Activated CD4-positive, alpha-beta T cell treated with anti-CD3 and anti-CD28 coated beads, Interleukin-2, amount 10 ng/mL, durations not matched to agents 24 days and 14 days (primary cell): ENCODE data around the gene KMT2D. TPM values are rescaled to one million over a fixed set of nuclear protein-coding genes. Genes with fewer than 3 reads are reported as not detected.
A peak's percentile ranks its signal among the peaks of the same experiment; 100 is the strongest.

ENCODE experiments used
- DNase-seq: peaks from one replicate; pipeline ENCODE4 v3.0.0; 2022
- H3K27ac Mint-ChIP-seq: one replicate; pipeline ENCODE4 v1.8.0; 2022; ENCODE audit warnings: mild to moderate bottlenecking, mixed read lengths
- H3K27me3 Mint-ChIP-seq: one replicate; pipeline ENCODE4 v1.8.0; 2022; ENCODE audit warnings: mixed read lengths
- H3K36me3 Mint-ChIP-seq: one replicate; pipeline ENCODE4 v1.8.0; 2022; ENCODE audit warnings: low read depth, mild to moderate bottlenecking, mixed read lengths
- H3K4me1 Mint-ChIP-seq: one replicate; pipeline ENCODE4 v1.8.0; 2021; ENCODE audit warnings: mixed read lengths
- H3K4me3 Mint-ChIP-seq: one replicate; pipeline ENCODE4 v1.8.0; 2022; ENCODE audit warnings: mild to moderate bottlenecking, moderate library complexity, mixed read lengths
- H3K9me3 Mint-ChIP-seq: one replicate; pipeline ENCODE4 v1.8.0; 2021; ENCODE audit warnings: mixed read lengths
- intact Hi-C: fragments of 100-400 bp; cut with micrococcal nuclease; formaldehyde crosslinking; loops from one replicate; pipeline ENCODE4 v1.15.1; 2023
- total RNA-seq: library from RNA; stranded (reverse); gene quantifications from 2 replicates; pipeline ENCODE4 v1.2.3, GENCODE V29; 2022

KMT2D gene
- total RNA-seq, 1 donor from 2014 or later: 101 TPM

DNA sequence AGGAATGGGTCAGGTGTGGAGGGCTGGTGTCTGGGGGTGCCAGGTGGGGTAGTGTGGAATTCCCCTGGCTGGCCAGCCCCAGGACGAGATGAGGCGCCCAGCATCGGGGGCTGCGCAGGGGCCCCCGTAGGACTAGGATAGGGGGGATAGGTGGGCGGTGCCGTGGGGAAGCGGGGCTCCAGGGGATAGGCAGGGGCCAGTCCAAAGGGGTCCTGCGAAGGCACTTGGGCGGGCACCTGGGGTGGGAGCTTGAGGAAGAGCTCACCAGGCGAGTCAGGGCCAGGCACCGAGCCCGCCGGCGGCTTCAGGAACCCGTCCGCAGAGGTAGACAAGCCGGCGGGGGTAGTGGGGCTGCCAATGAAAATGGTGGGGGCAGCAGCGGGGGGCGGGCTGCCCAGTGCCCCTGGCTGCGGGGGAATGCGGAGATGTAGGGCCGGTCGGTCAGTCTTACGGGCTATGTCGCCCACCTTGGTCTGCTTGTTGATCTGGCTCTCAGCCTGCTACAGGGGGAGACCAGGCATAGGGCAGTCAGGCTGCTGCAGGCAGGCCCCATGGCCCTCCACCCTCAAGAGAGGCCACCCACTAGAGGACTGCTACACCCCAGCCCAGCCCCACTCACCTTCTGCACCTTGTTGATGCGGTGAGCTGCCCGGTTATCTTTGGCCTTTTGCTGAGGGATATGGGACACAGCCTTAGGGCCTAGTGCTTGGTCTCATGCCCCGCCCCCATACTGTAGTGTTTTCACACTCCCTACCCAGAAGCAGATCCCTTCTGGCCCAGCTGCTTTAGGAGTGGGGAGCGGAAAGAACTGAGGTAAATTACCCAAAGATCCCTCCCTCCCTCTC, 19.3 kb downstream of the KMT2D start:
- Mint-ChIP-seq H3K9me3 (no peaks in the 10 kb centered on the region), H3K4me1 (no peaks in the 10 kb centered on the region), H3K4me3 (no peak overlapping the region), H3K27ac (no peak overlapping the region), H3K36me3 (peaks cover 69% of the 10 kb centered on the region), H3K27me3 (no peaks in the 10 kb centered on the region)
- intact Hi-C loops: no loop called here
- DNase-seq: no peak

DNA sequence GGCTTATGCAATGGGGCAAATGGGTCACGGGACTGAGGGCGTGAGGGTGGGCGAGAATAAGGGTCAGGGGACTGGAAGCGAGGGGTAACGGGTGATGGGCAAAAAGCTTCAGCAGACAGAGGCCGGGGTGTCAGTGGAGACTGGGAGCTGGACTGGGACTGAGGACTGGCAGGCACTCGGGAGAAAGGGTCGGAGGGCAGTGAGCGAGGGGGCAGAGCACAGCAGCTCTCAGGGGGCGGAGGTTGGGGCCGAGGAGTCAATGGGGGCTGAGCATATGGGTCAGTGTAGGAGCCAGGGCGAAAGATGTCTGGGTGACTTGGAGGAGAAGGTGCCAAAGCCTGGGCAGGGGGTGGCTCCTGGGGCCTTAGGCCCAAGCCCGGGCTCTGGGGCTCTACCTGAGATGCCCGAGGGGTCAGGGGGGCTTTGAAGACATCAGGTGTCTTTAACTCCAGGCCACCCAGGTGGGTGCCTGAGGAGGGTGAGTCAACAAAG, 20.2 kb downstream of the KMT2D start:
- Mint-ChIP-seq H3K9me3 (no peaks in the 10 kb centered on the region), H3K4me1 (no peaks in the 10 kb centered on the region), H3K36me3 (peaks cover 60% of the 10 kb centered on the region), H3K27me3 (no peaks in the 10 kb centered on the region), H3K27ac (no peak overlapping the region), H3K4me3 (no peak overlapping the region)
- DNase-seq: no peak
- intact Hi-C loops: no loop called here

DNA sequence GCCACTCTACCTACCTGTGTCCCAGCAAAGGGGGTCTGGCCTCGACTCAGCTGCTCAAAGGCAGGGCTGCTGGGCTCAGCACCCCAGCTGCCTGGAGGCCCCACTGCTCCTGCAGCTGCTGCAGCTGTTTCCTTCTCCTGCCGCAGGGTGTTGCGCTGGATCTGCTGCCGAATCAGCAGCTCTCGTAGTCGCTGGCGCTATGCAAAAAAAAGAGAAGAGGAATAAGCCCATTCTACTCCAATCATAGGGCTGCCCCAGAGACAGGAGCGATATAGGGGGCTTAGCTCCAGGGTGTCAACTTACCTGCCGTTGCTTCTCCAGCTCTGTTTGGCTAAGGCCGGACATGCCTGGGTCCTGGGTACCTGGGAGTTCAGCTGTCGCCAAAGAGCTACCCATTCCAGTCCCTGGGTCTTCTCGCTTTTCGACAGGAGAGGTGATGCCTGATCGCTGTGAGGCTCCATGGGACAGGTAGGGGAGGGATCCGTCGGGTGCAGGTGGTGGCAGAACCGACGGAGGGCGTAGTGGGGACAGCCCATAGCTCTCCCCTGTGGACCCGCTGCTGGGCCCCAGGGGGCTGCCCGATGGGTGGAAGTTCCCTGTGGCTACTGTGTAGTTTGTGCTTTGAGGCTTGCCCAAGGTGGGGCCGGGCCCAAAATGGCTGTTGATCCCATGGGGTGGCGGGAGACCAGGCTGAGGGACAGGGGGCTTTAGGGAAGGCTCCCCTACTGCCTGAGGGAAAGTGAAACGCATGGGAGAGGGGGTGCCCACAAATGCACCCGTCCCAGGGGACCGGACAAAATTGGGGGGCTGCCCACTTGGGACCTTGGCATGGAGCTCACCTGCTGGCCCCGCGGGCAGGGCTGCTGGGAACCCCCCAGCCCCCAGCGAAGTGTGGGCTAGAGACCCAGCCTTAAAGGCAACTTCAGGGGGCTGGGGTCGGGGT, 20.9 kb downstream of the KMT2D start:
- Mint-ChIP-seq H3K4me3 (no peak overlapping the region), H3K36me3 (peaks cover 55% of the 10 kb centered on the region), H3K9me3 (no peaks in the 10 kb centered on the region), H3K4me1 (no peaks in the 10 kb centered on the region), H3K27me3 (no peaks in the 10 kb centered on the region), H3K27ac (no peak overlapping the region)
- intact Hi-C loops: no loop called here
- DNase-seq: no peak

DNA sequence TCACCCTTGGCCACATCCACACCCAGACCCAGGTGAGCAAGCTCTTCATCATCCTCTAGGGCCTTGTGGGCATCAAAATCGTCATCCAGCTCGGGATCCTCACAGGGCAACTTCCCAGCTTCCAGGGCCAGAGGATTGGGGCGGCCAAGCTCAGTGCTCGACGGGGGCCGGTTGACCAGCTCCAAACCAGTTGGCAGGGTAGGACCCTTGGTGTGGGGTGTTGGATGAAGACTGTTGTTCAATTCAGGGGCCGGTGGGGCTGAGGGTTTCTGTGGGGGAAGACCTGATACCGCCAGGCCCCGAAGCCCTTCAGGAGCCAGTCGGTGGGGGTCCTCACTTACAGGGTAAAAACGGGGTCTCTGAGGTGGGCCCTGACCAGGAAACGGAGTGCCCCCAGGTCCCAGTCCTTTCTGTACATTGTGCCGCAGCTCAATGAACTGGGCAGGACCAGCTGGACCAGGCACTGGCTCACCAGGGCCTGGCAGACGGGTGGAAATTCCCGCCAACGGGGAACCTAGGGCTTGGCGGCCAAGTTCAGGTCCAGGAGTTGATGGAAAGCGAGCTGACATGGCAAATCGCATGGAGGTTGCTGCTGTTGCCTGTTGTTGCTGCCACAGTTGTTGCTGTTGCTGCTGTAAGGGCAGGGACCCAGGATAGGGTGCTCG, 22.2 kb downstream of the KMT2D start:
- no peak for DNase-seq
- Mint-ChIP-seq H3K27me3 (no peaks in the 10 kb centered on the region), H3K4me1 (no peaks in the 10 kb centered on the region), H3K4me3 (no peak overlapping the region), H3K9me3 (no peaks in the 10 kb centered on the region), H3K36me3 (peaks cover 51% of the 10 kb centered on the region), H3K27ac (no peak overlapping the region)
- intact Hi-C loops: no loop called here

DNA sequence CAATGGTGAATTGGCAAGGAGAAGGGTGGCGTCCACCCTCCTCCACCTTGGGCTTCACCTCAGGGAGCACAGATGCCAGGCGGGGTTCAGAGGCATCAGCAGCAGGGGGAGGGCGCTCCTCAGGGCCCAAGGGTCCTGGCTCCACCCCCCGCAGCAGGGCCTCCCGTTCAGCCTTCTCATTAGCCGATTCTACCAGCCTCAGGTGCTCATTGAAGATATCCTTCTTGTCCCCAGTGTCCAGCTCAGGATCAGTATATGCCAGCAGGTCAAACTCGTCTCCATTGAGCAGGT, 22.7 kb downstream of the KMT2D start:
- H3K4me1 Mint-ChIP-seq: no peaks in the 10 kb centered on the region
- no peak overlapping the region for H3K4me3 Mint-ChIP-seq
- intact Hi-C loops: no loop called here
- no peaks in the 10 kb centered on the region for H3K9me3 Mint-ChIP-seq
- H3K27ac Mint-ChIP-seq: no peak overlapping the region
- H3K27me3 Mint-ChIP-seq: no peaks in the 10 kb centered on the region
- H3K36me3 Mint-ChIP-seq: peaks cover 48% of the 10 kb centered on the region
- no peak for DNase-seq

DNA sequence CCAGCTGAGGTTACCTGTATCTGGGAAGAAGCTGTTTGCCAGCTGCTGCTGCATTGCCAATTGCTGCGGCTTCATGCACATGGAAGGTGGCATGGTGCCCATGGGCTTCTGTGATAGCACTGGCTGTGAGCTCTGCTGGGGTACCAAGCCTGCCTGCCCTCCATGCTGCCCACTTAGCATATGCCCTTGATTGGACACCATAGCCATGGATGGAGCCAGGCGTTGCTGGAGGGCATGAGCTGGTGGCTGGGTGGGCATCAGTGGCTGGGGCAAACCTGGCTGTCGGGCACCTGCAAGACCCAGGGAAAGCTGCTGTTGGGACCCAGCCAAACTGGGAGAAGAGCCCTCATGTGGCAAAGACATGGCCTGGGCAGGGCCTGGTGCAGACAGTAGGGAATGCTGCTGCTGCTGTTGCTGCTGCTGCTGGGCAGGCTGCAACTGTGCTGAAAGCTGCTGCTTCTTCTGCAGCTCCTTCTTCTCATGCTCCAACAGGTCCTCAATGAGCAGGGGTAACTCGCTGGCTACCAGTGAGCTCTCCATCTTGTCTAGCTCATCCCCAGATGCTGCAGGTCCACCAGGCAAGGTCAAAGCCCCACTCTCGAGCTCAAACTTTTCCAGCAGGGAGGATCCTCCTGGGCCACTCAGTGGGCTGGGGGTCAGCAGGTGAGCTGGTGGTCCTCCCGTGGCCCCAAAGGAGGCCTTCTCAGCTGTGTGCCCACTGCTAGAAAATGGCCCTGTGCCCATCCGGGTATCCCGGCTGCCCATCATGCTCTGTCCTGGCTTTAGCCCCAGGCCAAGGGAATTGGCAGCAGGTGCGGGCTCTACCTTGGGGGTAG, 23.3 kb downstream of the KMT2D start:
- H3K27me3 Mint-ChIP-seq: no peaks in the 10 kb centered on the region
- intact Hi-C loops: no loop called here
- H3K4me3 Mint-ChIP-seq: no peak overlapping the region
- no peaks in the 10 kb centered on the region for H3K4me1 Mint-ChIP-seq
- H3K27ac Mint-ChIP-seq: no peak overlapping the region
- peaks cover 49% of the 10 kb centered on the region for H3K36me3 Mint-ChIP-seq
- no peak for DNase-seq
- no peaks in the 10 kb centered on the region for H3K9me3 Mint-ChIP-seq

DNA sequence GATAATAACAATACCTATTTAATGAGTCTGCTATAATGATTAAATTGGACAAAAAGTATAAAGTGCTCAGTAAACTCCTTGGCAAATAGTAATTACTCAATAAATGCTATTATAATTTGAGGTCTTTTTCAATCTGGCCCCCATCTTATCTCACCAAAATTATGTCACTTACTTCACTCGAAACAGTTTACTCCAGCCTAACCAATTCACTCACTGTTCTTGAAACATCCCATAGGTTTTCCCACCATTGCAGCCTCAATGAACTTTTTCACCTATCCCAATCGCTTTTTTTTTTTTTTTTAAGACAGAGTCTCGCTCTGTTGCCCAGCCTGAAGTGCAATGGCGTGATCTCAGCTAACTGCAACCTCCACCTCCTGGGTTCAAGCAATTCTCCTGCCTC, 24.6 kb downstream of the KMT2D start:
- Mint-ChIP-seq H3K36me3 (peaks cover 45% of the 10 kb centered on the region), H3K4me3 (no peak overlapping the region), H3K4me1 (no peaks in the 10 kb centered on the region), H3K27me3 (no peaks in the 10 kb centered on the region), H3K9me3 (no peaks in the 10 kb centered on the region), H3K27ac (no peak overlapping the region)
- intact Hi-C loops: no loop called here
- no peak for DNase-seq

DNA sequence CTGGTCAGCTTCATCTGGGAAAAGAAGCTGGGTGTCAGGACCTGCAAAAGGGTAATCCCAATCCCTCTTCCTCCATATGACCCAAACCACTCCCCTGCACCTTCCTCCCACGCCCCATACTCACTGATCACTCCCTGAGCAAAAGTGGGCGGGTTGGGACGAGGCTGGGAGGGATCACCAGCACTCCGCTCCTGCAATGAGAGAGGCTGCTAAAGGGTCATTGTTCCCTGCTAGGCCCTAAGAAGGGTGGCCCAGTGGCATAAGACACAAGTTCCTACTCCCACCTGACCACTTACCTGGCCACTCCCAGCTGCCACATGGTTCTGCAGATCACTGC, 26.3 kb downstream of the KMT2D start:
- Mint-ChIP-seq H3K9me3 (no peaks in the 10 kb centered on the region), H3K27me3 (no peaks in the 10 kb centered on the region), H3K36me3 (peaks cover 43% of the 10 kb centered on the region), H3K4me1 (no peaks in the 10 kb centered on the region), H3K27ac (no peak overlapping the region), H3K4me3 (no peak overlapping the region)
- no peak for DNase-seq
- intact Hi-C loops: no loop called here

DNA sequence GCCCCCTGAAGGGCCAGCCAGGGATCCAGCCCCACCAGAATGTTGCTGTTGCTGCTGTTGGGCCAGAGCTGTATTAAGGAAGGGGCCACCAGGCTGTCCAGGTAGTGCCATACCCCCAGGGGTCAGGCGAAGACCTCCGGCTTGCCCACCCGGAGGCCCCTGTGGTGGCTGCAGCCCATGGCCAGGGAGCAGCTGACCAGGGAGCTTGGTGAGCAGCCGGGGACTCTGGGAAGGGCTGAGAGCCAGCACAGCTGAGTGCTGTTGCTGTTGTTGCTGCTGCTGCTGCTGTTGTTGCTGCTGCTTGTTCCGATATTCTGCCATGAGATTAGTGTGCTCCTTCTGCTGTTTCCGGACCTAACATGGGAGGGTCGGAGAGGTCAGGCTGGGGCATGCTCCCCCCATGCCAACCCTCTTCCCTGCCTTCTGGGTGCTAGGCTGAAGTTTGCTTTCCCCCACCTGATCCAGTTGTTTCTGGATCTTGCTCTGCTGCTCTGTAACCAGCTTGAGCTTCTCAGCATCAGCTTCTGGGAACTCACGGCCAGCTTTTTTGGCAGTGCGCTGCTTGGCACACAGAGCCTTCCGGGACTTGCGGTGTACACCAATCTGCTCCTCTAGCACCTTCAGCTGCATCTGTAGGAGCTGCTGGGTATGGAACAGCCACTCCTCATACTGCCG, 26.8 kb downstream of the KMT2D start:
- intact Hi-C loops: no loop called here
- no peak overlapping the region for H3K27ac Mint-ChIP-seq
- no peaks in the 10 kb centered on the region for H3K4me1 Mint-ChIP-seq
- no peaks in the 10 kb centered on the region for H3K27me3 Mint-ChIP-seq
- no peak for DNase-seq
- H3K4me3 Mint-ChIP-seq: no peak overlapping the region
- H3K36me3 Mint-ChIP-seq: peaks cover 43% of the 10 kb centered on the region
- H3K9me3 Mint-ChIP-seq: no peaks in the 10 kb centered on the region

DNA sequence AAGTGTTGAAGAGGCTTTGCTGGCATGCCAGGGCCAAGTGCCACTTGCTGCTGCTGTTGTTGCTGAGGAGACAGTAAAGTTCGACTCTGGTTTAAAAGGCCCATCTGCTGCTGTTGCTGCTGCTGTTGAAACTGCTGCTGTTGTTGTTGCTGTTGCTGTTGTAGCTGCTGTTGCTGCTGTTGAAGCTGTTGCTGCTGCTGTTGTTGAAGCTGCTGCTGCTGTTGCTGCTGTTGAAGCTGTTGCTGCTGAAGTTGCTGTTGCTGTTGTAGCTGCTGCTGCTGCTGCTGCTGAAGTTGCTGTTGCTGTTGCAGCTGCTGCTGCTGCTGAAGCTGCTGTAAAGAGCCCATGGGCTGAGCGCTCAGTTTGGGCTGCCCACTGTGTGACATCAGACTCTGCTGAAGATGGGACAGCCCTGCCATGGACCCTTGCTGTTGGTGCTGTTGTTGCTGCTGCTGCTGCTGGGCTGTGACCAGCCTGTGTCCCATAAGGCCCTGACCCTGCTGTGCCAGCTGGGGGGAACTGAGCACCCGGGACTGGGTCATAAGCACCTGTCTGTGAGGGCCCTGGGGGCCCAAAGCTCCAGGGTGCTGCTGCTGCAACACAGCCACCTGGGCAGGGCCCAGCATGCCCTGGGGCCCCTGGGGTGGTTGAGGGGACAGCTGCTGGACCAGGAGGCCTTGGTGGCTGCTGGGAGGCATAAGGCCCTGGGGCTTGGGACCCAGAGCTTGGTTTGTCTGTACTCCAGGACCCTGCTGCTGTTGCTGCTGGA, 27.7 kb downstream of the KMT2D start:
- no peak for DNase-seq
- Mint-ChIP-seq H3K4me3 (no peak overlapping the region), H3K9me3 (no peaks in the 10 kb centered on the region), H3K36me3 (peaks cover 46% of the 10 kb centered on the region), H3K27me3 (no peaks in the 10 kb centered on the region), H3K4me1 (no peaks in the 10 kb centered on the region), H3K27ac (peak overlapping the region; percentile 11)
- intact Hi-C loops: no loop called here

DNA sequence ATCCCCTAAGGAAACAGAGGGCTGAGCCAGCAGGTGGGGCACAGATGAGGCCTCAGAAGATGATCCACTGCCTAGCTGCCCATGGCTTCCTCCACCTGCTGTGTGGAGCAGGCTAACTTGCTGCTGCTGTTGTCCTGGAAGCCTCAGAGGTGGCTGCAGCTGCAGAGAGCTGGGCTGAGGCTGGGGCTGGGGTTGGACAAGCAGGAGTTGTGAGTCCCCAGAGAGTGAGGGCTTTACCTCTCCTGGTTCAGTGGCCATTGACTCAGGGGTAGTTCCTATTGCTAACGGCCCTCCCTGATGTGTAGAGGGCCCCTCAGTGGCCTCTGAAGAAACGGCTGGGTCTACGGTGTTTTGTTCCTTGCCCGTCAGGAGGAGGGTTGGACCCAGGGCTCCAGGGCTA, 28.3 kb downstream of the KMT2D start:
- Mint-ChIP-seq H3K4me1 (no peaks in the 10 kb centered on the region), H3K36me3 (peaks cover 50% of the 10 kb centered on the region), H3K4me3 (no peak overlapping the region), H3K27ac (no peak overlapping the region), H3K9me3 (no peaks in the 10 kb centered on the region), H3K27me3 (no peaks in the 10 kb centered on the region)
- intact Hi-C loops: no loop called here
- DNase-seq: no peak

DNA sequence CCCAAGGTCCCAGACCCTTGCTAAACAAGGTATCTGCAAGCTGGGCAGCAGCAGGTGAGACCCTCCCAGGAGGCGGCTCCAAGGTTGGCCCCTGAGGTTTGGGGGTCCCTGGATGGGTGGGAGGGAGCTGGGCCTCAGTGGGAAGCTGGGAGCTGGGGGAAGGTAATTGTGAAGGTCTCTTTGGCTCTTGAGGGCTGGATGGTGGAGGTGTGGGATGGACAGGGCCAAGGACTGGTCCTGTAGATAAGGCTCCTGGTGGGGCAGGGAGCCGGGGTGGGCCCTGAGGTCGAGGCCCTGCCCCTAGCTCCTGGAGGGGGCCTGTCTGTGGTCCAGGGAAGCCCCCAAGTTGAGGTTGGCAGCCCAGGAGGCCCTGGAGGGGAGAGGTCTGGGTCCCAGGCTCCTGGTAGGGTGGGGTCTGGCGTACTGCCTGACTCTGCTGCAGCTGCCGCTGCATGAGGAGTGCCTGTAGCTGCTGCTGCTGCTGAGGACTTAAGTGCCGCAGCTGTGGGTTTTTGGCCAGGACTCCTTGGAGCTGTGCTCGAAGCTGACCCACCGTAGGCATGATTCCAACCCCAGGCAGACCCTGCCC, 28.9 kb downstream of the KMT2D start:
- H3K36me3 Mint-ChIP-seq: peaks cover 52% of the 10 kb centered on the region

More for the DNA sequence above, 28.9 kb downstream of the KMT2D start:
- DNase-seq: no peak
- no peaks in the 10 kb centered on the region for H3K4me1 Mint-ChIP-seq
- H3K9me3 Mint-ChIP-seq: no peaks in the 10 kb centered on the region
- H3K27me3 Mint-ChIP-seq: no peaks in the 10 kb centered on the region
- intact Hi-C loops: no loop called here
- H3K4me3 Mint-ChIP-seq: no peak overlapping the region
- no peak overlapping the region for H3K27ac Mint-ChIP-seq
